Measurements from ENCODE around the gene RAB27A. TPM values are rescaled to one million over a fixed set of nuclear protein-coding genes. Genes with fewer than 3 reads are reported as not detected.

RAB27A gene
- total and polyA plus RNA-seq, 10 of the 15 experiments (the other 5 are each of a cell fraction or from before 2014, with no cell fraction given), result 13.3 to 139 (median 35.2) TPM

GRCh38 chr15:55277116-55277564, 12.5 kb downstream of the RAB27A start (continued):
- TF ChIP-seq KAT2A (conservative IDR thresholded peaks at IDR 0.05; ENCODE audit: control insufficient read depth, low read depth, low read length) (no peak), ATF2 (IDR thresholded peaks at IDR 0.05; ENCODE audit: low read length) (peak; percentile 98), NR2F1 (conservative IDR thresholded peaks at IDR 0.05) (peak; percentile 66), BHLHE40 (IDR thresholded peaks at IDR 0.05; ENCODE audit: borderline replicate concordance in 1 of 2, low read depth in 2 of 2, low read length in 1 of 2) (peak; percentile 22 to 45; a peak in 1 of 4 replicates), HCFC1 (IDR thresholded peaks at IDR 0.05; ENCODE audit: low read length) (no peak), YY1 (IDR thresholded peaks at IDR 0.05; ENCODE audit: low read depth, low read length) (peak; percentile 44; the same call in 1 of the 2 replicates), E4F1 (IDR thresholded peaks at IDR 0.05; ENCODE audit: borderline replicate concordance, partially characterized antibody) (no peak), SIN3A (IDR thresholded peaks at IDR 0.05; ENCODE audit: low read depth, low read length) (no peak), TCF12 (IDR thresholded peaks at IDR 0.05; ENCODE audit: low read depth, low read length) (0 out of 2 replicates have a peak, but pooled peaks have one; percentile 12), SMAD1 (IDR thresholded peaks at IDR 0.05; ENCODE audit: low read depth, partially characterized antibody) (peak; percentile 58), STAT1 (conservative IDR thresholded peaks at IDR 0.05) (no peak), JUND (IDR thresholded peaks at IDR 0.05; ENCODE audit: low read depth, low read length) (peak; percentile 87), RUNX3 (IDR thresholded peaks at IDR 0.05; ENCODE audit: low read length) (peak; percentile 98), ZBTB40 (IDR thresholded peaks at IDR 0.05; ENCODE audit: borderline replicate concordance) (no peak), EED (IDR thresholded peaks at IDR 0.05; ENCODE audit: low read depth) (peak; percentile 87), NFIC (IDR thresholded peaks at IDR 0.05; ENCODE audit: low read depth, low read length) (peak; percentile 99), ZNF217 (IDR thresholded peaks at IDR 0.05) (peak; percentile 89), GABPA (IDR thresholded peaks at IDR 0.05; ENCODE audit: low read depth) (peak; percentile 66), MYC (IDR thresholded peaks at IDR 0.05; ENCODE audit: insufficient read depth, insufficient read length, insufficient replicate concordance, low read length, severe bottlenecking) (no peak), BACH1 (IDR thresholded peaks at IDR 0.05; ENCODE audit: borderline replicate concordance) (peak; percentile 27; the same call in 1 of the 2 replicates), CREB1 (IDR thresholded peaks at IDR 0.05; ENCODE audit: low read depth) (peak; percentile 59; the same call in 1 of the 2 replicates), BCL11A (IDR thresholded peaks at IDR 0.05; ENCODE audit: low read depth, low read length) (peak; percentile 87), RFX5 (IDR thresholded peaks at IDR 0.05; ENCODE audit: low read depth, low read length) (no peak), CBFB (IDR thresholded peaks at IDR 0.05; ENCODE audit: low read depth) (peak; percentile 91; the same call in 1 of the 2 replicates), SMAD5 (IDR thresholded peaks at IDR 0.05; ENCODE audit: low read depth) (0 out of 2 replicates have a peak, but pooled peaks have one; percentile 39), ZSCAN29 (IDR thresholded peaks at IDR 0.05) (peak; percentile 82; the same call in 1 of the 2 replicates)
